HCT116 (cell line): Measurements from ENCODE around the gene ADARB1. TPM values are rescaled to one million over a fixed set of nuclear protein-coding genes. Genes with fewer than 3 reads are reported as not detected.

Experiments
- ATAC-seq: fragments of 200-7000 bp; cut with Tn5 transposase; 2 replicates; pipeline ENCODE4 v1.9.1; 2020; ENCODE audit warnings: mild to moderate bottlenecking, moderate library complexity
- BruUV-seq: library from RNA; stranded (reverse); fragments of 400-500 nt; replicated peaks from 2 replicates; lab custom pipeline; 2021; lab: Mats Ljungman, UMichigan
- CTCF ChIA-PET: fragments of 300-600 bp; sonication (Branson Sonifier 250); formaldehyde crosslinking; loops from one replicate; lab custom pipeline; 2021; ENCODE audit warnings: antibody characterized with exemption; lab: Charles Lee
- POLR2A ChIA-PET: fragments of 300-600, 350-600 bp; sonication (Branson Sonifier 250); formaldehyde crosslinking; loops from one replicate; lab custom pipeline; 2021; ENCODE audit warnings: antibody characterized with exemption; lab: Charles Lee
- RAD21 ChIA-PET, 2 experiments: fragments of 300-600 bp; sonication (Branson Sonifier 250); formaldehyde crosslinking; loops; one replicate each; lab custom pipeline; 2023; ENCODE audit warnings: low total read pairs in 2 of 2; ENCODE audit not compliant: uncharacterized antibody in 2 of 2, unreplicated experiment in 2 of 2, low non-redundant PET in 1 of 2; lab: Charles Lee
- DNase-seq: peaks from one replicate; pipeline ENCODE4 v3.0.0-alpha.2; 2010; ENCODE audit warnings: low read depth, low spot score
- H2AFZ ChIP-seq: fragments of 200-600 bp; shearing (Covaris generic), sonication (generic); 2 replicates; pipeline ENCODE4 v1.6.1; 2017; ENCODE audit warnings: low read depth, mixed run types, mixed read lengths, antibody characterized with exemption, low read length; ENCODE audit not compliant: poor library complexity, severe bottlenecking
- H3K27ac ChIP-seq: 2 replicates; pipeline ENCODE4 v1.5.1; 2012; ENCODE audit warnings: low read depth, low read length
- H3K27me3 ChIP-seq: fragments of 200-600 bp; sonication (generic); 2 replicates; pipeline ENCODE4 v1.6.1; 2016; ENCODE audit warnings: mixed run types, low read length, mixed read lengths; ENCODE audit not compliant: insufficient read depth
- H3K36me3 ChIP-seq, 2 experiments: fragments of 200-500 bp in 1 of 2; fragments of 200-600 bp in 1 of 2; sonication (Bioruptor generic) in 1 of 2; sonication (generic) in 1 of 2; 2 replicates each; pipeline versions ENCODE4 v1.5.1 to v1.6.1; 2014 to 2016; ENCODE audit warnings: low read length in 2 of 2, inconsistent platforms in 1 of 2, mixed read lengths in 1 of 2, mixed run types in 1 of 2; ENCODE audit not compliant: insufficient read depth in 2 of 2, control insufficient read depth in 1 of 2
- H3K4me1 ChIP-seq, 2 experiments: fragments of 200-600 bp in 1 of 2; sonication (generic) in 1 of 2; 2 replicates each; pipeline versions ENCODE4 v1.5.1 to v1.6.1; 2012 to 2017; ENCODE audit warnings: low read length in 2 of 2, inconsistent platforms in 1 of 2, mild to moderate bottlenecking in 1 of 2, mixed read lengths in 1 of 2, mixed run types in 1 of 2, moderate library complexity in 1 of 2; ENCODE audit not compliant: insufficient read depth in 2 of 2, control insufficient read depth in 1 of 2
- H3K4me2 ChIP-seq: fragments of 200-600 bp; sonication (generic); 2 replicates; pipeline ENCODE4 v1.6.1; 2017; ENCODE audit warnings: mixed run types, low read length, mixed read lengths
- H3K4me3 ChIP-seq, 2 experiments: fragments of 200-600 bp in 1 of 2; sonication (generic) in 1 of 2; replicated peaks in 1 of 2; 2 replicates each; pipeline ENCODE4 v1.5.1; 2011 to 2016; ENCODE audit warnings: low read length in 2 of 2, control low read depth in 1 of 2, low read depth in 1 of 2, mild to moderate bottlenecking in 1 of 2, mixed read lengths in 1 of 2, mixed run types in 1 of 2
- H3K79me2 ChIP-seq: fragments of 200-600 bp; sonication (generic); 2 replicates; pipeline ENCODE4 v1.6.1; 2017; ENCODE audit warnings: mild to moderate bottlenecking, mixed run types, low read length, moderate library complexity, mixed read lengths; ENCODE audit not compliant: insufficient read depth
- H3K9ac ChIP-seq: fragments of 200-600 bp; sonication (generic); 2 replicates; pipeline ENCODE4 v1.6.1; 2016; ENCODE audit warnings: low read length, mixed read lengths
- H3K9me2 ChIP-seq: fragments of 200-600 bp; sonication (generic), shearing (Covaris generic); 2 replicates; pipeline ENCODE4 v1.6.1; 2017; ENCODE audit warnings: mixed run types, mild to moderate bottlenecking, moderate library complexity; ENCODE audit not compliant: insufficient read depth
- H3K9me3 ChIP-seq, 2 experiments: fragments of 200-500 bp in 1 of 2; fragments of 200-600 bp in 1 of 2; sonication (Bioruptor generic) in 1 of 2; sonication (generic) in 1 of 2; 2 replicates each; pipeline ENCODE4 v1.6.1; 2014 to 2017; ENCODE audit warnings: low read length in 2 of 2, mixed read lengths in 2 of 2, inconsistent platforms in 1 of 2, low read depth in 1 of 2, mild to moderate bottlenecking in 1 of 2, mixed run types in 1 of 2, moderate library complexity in 1 of 2; ENCODE audit not compliant: control insufficient read depth in 1 of 2, insufficient read depth in 1 of 2
- H4K20me1 ChIP-seq: fragments of 200-600 bp; sonication (generic), shearing (Covaris generic); 2 replicates; pipeline ENCODE4 v1.6.1; 2017; ENCODE audit warnings: mixed run types, mild to moderate bottlenecking, moderate library complexity; ENCODE audit not compliant: insufficient read depth
- CBX3 ChIP-seq: IDR thresholded peaks from 2 replicates; pipeline ENCODE4 v1.6.1; 2012; ENCODE audit warnings: low read depth
- CEBPB ChIP-seq: IDR thresholded peaks from 2 replicates; pipeline ENCODE4 v1.6.1; 2012; ENCODE audit warnings: low read depth
- CTCF ChIP-seq, 3 experiments: fragments of 200-600 bp in 1 of 3; sonication (generic) in 1 of 3; IDR thresholded peaks in 2 of 3; conservative IDR thresholded peaks in 1 of 3; 2 replicates each; pipeline ENCODE4 v1.5.1; 2012 to 2017; ENCODE audit warnings: low read depth in 2 of 3, low read length in 2 of 3, antibody characterized with exemption in 1 of 3, borderline replicate concordance in 1 of 3, control low read depth in 1 of 3, mild to moderate bottlenecking in 1 of 3, mixed read lengths in 1 of 3, mixed run types in 1 of 3, moderate library complexity in 1 of 3; ENCODE audit not compliant: insufficient read depth in 1 of 3
- EGR1 ChIP-seq: IDR thresholded peaks from 2 replicates; pipeline ENCODE4 v1.6.1; 2012; ENCODE audit warnings: low read depth
- ELF1 ChIP-seq: IDR thresholded peaks from 2 replicates; pipeline ENCODE4 v1.6.1; 2012; ENCODE audit warnings: low read depth, borderline replicate concordance
- EZH2 ChIP-seq: fragments of 200-600 bp; sonication (generic); IDR thresholded peaks from 2 replicates; pipeline ENCODE4 v1.6.1; 2017; ENCODE audit warnings: antibody characterized with exemption, mixed run types
- EZH2phosphoT487 ChIP-seq: fragments of 200-600 bp; IDR thresholded peaks from 2 replicates; pipeline ENCODE4 v1.6.1; 2018; ENCODE audit warnings: antibody characterized with exemption, borderline replicate concordance
- FOSL1 ChIP-seq: IDR thresholded peaks from 2 replicates; pipeline ENCODE4 v1.6.1; 2012; ENCODE audit warnings: low read depth
- JUND ChIP-seq: IDR thresholded peaks from 2 replicates; pipeline ENCODE4 v1.6.1; 2012
- MAX ChIP-seq: IDR thresholded peaks from 2 replicates; pipeline ENCODE4 v1.6.1; 2012
- POLR2A ChIP-seq: IDR thresholded peaks from 2 replicates; pipeline ENCODE4 v1.7.0; 2011; ENCODE audit warnings: borderline replicate concordance; ENCODE audit not compliant: insufficient read depth, insufficient read length; ENCODE audit errors: extremely low read depth
- RAD21 ChIP-seq: IDR thresholded peaks from 2 replicates; pipeline ENCODE4 v1.6.1; 2012; ENCODE audit warnings: low read depth, mild to moderate bottlenecking
- REST ChIP-seq: IDR thresholded peaks from 2 replicates; pipeline ENCODE4 v1.6.1; 2012; ENCODE audit warnings: low read depth
- SRF ChIP-seq: IDR thresholded peaks from 2 replicates; pipeline ENCODE4 v1.6.1; 2012; ENCODE audit warnings: low read depth
- ZBTB33 ChIP-seq: IDR thresholded peaks from 2 replicates; pipeline ENCODE4 v1.6.1; 2011; ENCODE audit warnings: mild to moderate bottlenecking, low read length, moderate library complexity; ENCODE audit not compliant: insufficient replicate concordance; ENCODE audit errors: extremely low read depth
- ZNF274 ChIP-seq: fragments of 200-500 bp; sonication (Bioruptor generic); IDR thresholded peaks from 2 replicates; pipeline ENCODE4 v1.6.1; 2014; ENCODE audit warnings: mild to moderate bottlenecking, low read depth, low read length, inconsistent platforms
- intact Hi-C: fragments of 100-400 bp; cut with micrococcal nuclease; formaldehyde crosslinking; loops from 2 replicates; pipeline ENCODE4 v1.10.0; 2022
- total RNA-seq: library from RNA; stranded (reverse); gene quantifications from one replicate; pipeline ENCODE4 v1.2.1, GENCODE V29; 2021; ENCODE audit not compliant: unreplicated experiment

Gene ADARB1
- total RNA-seq, 1 experiment from 2014 or later, result 13.5 TPM

- peaks cover 4 to 6% of the 10 kb centered on the region in 2 experiments; a peak in 3 of 4 replicates for H3K9me3 ChIP-seq
- ChIA-PET RAD21 (no interaction called here), CTCF (no interaction called here), POLR2A (no interaction called here)
- TF ChIP-seq POLR2A (no peak), CEBPB (no peak), ZBTB33 (no peak), CBX3 (no peak), SRF (no peak), EZH2phosphoT487 (no peak), RAD21 (no peak), ZNF274 (no peak), REST (no peak), ELF1 (no peak), JUND (no peak), EGR1 (no peak), CTCF (IDR thresholded peaks at IDR 0.05 in 2 of 3, conservative IDR thresholded peaks at IDR 0.05 in 1 of 3; ENCODE audit: borderline replicate concordance in 1 of 3, insufficient read depth in 1 of 3, low read depth in 2 of 3, low read length in 2 of 3) (no peak), FOSL1 (no peak), MAX (no peak), EZH2 (no peak)
- H4K20me1 ChIP-seq, result no peaks in the 10 kb centered on the region
- H3K79me2 ChIP-seq, result no peaks in the 10 kb centered on the region
- no peaks in the 10 kb centered on the region for H3K36me3 ChIP-seq
- H3K4me1 ChIP-seq, result no peaks in the 10 kb centered on the region
- intact Hi-C loops, result no loop called here
- H3K9ac ChIP-seq, result no peak overlapping the region
- no TSS peak for BruUV-seq
- no peaks in the 10 kb centered on the region for H3K27me3 ChIP-seq
- no peak overlapping the region for H3K27ac ChIP-seq
- DNase-seq (no peak), ATAC-seq (no peak)
- H3K4me3 ChIP-seq, result no peak overlapping the region
- no peak overlapping the region for H2AFZ ChIP-seq
- no peak overlapping the region for H3K4me2 ChIP-seq
- H3K9me2 ChIP-seq, result no peaks in the 10 kb centered on the region
These were observed 37.8 kb upstream of the ADARB1 start for GRCh38 chr21:45036630-45037029.
